GM12865 (cell line): ENCODE results near the gene FBXO28.

Experiments used
- DNase-seq: peaks from one replicate; pipeline ENCODE4 v3.0.0; 2010; ENCODE audit warnings: low read depth
- H3K4me3 ChIP-seq: 2 replicates; pipeline ENCODE4 v1.5.1; 2011; ENCODE audit warnings: mild to moderate bottlenecking, low read depth, low read length, control low read depth
- TF ChIP-seq, protein P1 (sequence below): IDR thresholded peaks from 2 replicates; pipeline ENCODE4 v1.5.1; 2011; ENCODE audit warnings: low read length, control low read depth, low read depth, inconsistent platforms; ENCODE audit not compliant: insufficient read depth; ENCODE audit errors: missing control alignments

The FBXO28 gene

DNA sequence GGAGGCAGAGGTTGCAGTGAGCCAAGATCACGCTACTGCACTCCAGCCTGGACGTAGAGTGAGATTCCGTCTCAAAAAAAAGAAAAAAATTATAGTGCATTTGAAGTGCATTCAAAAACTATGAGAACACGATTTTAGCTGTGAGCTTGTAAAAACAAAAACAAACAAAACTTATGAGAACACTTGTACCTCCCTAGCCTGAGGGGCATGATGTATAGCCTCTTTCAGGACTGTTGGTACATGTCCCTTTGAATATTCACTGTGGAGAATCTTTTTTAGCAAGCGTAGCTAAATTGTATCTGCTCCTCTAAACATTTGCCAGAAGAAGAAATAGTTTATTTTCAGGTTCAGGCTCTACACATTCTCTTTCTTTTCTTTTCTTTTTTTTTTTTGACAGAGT lies 59.6 kb downstream of the FBXO28 start:
- no peak for DNase-seq
- TF ChIP-seq, protein P1, sequence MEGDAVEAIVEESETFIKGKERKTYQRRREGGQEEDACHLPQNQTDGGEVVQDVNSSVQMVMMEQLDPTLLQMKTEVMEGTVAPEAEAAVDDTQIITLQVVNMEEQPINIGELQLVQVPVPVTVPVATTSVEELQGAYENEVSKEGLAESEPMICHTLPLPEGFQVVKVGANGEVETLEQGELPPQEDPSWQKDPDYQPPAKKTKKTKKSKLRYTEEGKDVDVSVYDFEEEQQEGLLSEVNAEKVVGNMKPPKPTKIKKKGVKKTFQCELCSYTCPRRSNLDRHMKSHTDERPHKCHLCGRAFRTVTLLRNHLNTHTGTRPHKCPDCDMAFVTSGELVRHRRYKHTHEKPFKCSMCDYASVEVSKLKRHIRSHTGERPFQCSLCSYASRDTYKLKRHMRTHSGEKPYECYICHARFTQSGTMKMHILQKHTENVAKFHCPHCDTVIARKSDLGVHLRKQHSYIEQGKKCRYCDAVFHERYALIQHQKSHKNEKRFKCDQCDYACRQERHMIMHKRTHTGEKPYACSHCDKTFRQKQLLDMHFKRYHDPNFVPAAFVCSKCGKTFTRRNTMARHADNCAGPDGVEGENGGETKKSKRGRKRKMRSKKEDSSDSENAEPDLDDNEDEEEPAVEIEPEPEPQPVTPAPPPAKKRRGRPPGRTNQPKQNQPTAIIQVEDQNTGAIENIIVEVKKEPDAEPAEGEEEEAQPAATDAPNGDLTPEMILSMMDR = no peak
- no peak overlapping the region for H3K4me3 ChIP-seq

DNA sequence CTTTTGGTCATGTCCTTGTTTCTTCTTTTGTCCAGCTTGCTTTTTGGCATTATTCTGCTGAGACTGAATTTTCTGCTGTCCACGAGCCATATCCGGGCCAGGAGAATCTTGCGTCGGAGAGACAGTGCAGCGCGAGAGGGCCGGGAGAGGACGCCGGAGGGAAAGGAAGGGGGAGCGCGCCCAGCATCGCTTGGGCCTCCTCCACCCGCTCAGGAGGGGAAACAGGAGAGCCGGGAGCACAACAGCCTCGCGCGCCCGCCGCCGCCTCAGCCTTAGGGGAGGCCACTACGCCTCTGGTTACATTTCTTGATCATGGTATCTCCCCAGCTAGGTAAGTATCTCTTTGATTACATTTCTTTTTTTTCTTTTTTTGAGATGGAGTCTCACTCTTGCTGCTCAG lies 61.7 kb downstream of the FBXO28 start:
- no peak overlapping the region for H3K4me3 ChIP-seq
- TF ChIP-seq, protein P1 = no peak
- DNase-seq = no peak

DNA sequence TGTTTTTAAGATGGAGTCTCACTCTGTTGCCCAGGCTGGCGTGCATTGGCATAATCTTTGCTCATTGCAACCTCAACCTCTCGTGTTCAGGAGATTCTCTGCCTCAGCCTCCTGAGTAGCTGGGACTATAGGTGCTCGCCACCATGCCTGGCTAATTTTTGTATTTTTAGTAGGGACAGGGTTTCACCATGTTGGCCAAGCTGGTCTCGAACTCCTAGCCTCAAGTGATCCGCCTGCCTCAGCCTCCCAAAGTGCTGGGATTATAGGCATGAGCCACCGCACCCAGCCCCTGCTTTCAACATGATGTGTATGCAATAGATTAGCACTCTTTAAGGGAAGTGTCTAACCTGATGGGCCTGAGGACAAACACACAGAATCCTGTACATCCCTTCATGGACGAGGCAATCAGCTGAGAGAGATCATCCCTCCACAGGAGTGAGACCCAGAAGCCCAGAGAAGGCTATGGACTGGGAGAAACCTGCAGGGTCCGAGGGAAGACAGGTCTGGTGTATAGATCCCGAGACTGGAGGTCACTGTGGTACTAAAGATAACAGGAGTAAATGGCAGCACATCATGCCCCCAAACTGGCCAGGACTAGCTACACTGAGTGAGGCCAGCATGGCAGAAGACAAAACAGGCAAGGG lies 63.6 kb downstream of the FBXO28 start:
- DNase-seq = no peak
- TF ChIP-seq, protein P1 = no peak
- H3K4me3 ChIP-seq = no peak overlapping the region

DNA sequence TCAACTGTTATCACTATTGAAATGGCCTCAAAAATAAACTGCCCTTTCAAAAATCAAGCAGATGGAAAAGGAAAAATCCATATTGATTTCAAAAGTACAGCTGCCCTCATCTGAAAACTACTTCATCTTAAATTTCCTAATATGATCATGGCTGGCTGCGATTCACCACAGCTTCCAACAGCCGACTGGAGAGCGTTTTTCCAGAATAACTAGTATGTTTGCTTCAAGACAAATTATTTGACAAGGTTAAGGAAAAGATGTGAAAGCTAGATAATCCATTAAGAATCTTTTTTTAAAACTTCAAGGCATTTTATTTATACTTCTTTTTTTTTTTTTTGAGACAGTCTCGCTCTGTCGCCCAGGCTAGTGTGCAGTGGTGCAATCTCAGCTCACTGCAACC lies 65.0 kb downstream of the FBXO28 start:
- TF ChIP-seq, protein P1 = no peak
- no peak for DNase-seq
- H3K4me3 ChIP-seq = no peak overlapping the region

DNA sequence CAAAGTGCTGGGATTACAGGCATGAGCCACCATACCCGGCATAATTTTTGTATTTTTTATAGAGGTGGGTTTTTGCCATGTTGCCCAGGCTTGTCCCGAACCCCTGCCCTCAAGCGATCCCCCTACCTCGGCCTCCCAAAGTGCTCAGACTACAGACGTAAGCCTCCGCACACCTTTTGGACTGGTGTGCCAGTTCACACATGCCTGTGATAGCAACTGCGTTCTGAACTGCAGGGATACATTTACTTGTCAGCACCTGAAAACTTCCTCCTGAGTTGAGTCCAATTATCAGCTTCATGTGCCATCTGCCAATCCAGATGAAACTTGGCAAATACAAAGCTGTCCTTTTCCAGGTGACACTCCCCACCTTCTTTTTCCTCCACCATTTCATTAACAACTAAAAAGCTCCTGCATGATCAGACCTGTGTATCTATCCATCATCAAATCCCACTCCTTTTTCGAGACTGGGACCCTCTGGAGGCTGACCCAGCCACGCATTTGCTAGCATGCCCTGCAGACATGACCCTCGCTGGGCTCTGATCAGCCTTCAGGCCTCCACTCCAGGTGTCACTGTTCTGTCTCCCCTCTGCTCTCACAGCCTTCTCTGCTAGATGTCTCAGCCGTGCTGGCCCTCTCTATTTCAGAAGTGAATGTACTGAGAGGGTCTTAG lies 67.0 kb downstream of the FBXO28 start:
- no peak overlapping the region for H3K4me3 ChIP-seq
- TF ChIP-seq, protein P1 = no peak
- no peak for DNase-seq

DNA sequence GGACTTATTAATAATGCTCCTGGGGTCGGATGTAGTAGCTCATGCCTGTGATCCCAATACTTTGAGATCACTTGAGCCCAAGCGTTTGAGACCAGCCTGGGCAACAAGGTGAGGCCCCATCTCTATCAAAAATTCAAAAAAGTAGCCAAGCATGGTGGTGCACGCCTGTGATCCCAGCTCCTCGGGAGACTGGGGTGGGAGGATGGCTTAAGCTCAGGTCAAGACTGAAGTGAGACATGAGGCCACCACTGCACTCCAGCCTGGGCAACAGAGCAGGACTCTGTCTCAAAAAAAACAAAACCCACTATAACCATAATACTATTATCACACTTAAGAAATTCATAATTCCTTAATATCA lies 67.5 kb downstream of the FBXO28 start:
- TF ChIP-seq, protein P1 = no peak
- no peak for DNase-seq
- no peak overlapping the region for H3K4me3 ChIP-seq
